Measurements from ENCODE around the gene DYRK4. TPM values are rescaled to one million over a fixed set of nuclear protein-coding genes. Genes with fewer than 3 reads are reported as not detected.

The DYRK4 gene
- total and polyA plus RNA-seq, 2 of the 13 experiments (the other 11 are each of a cell fraction or from before 2014, with no cell fraction given), result 29.4 to 40.2 TPM

- TF ChIP-seq ZBTB40 (IDR thresholded peaks at IDR 0.05) (no peak), ZBTB40 (CRISPR knock-in tag; IDR thresholded peaks at IDR 0.05) (no peak), MED8 (CRISPR knock-in tag; IDR thresholded peaks at IDR 0.05; ENCODE audit: insufficient replicate concordance) (no peak), ZNF83 (CRISPR knock-in tag; IDR thresholded peaks at IDR 0.05; ENCODE audit: borderline replicate concordance) (no peak), ZNF207 (IDR thresholded peaks at IDR 0.05; ENCODE audit: borderline replicate concordance) (no peak), ZNF569 (CRISPR knock-in tag; IDR thresholded peaks at IDR 0.05; ENCODE audit: borderline replicate concordance) (no peak), ZNF672 (CRISPR knock-in tag; IDR thresholded peaks at IDR 0.05) (no peak), ZNF24 (IDR thresholded peaks at IDR 0.05) (no peak), ZNF567 (CRISPR knock-in tag; IDR thresholded peaks at IDR 0.05; ENCODE audit: borderline replicate concordance) (no peak), GATAD2A (CRISPR knock-in tag; IDR thresholded peaks at IDR 0.05) (no peak), ZNF788 (CRISPR knock-in tag; IDR thresholded peaks at IDR 0.05; ENCODE audit: borderline replicate concordance) (no peak; the same call in 1 of the 2 replicates), PLRG1 (conservative IDR thresholded peaks at IDR 0.05) (no peak), TRIM24 (CRISPR knock-in tag; IDR thresholded peaks at IDR 0.05) (no peak), ZNF776 (CRISPR knock-in tag; IDR thresholded peaks at IDR 0.05) (no peak), ATF5 (CRISPR knock-in tag; IDR thresholded peaks at IDR 0.05; ENCODE audit: low read depth) (no peak)
- TF ChIP-seq, protein P1, sequence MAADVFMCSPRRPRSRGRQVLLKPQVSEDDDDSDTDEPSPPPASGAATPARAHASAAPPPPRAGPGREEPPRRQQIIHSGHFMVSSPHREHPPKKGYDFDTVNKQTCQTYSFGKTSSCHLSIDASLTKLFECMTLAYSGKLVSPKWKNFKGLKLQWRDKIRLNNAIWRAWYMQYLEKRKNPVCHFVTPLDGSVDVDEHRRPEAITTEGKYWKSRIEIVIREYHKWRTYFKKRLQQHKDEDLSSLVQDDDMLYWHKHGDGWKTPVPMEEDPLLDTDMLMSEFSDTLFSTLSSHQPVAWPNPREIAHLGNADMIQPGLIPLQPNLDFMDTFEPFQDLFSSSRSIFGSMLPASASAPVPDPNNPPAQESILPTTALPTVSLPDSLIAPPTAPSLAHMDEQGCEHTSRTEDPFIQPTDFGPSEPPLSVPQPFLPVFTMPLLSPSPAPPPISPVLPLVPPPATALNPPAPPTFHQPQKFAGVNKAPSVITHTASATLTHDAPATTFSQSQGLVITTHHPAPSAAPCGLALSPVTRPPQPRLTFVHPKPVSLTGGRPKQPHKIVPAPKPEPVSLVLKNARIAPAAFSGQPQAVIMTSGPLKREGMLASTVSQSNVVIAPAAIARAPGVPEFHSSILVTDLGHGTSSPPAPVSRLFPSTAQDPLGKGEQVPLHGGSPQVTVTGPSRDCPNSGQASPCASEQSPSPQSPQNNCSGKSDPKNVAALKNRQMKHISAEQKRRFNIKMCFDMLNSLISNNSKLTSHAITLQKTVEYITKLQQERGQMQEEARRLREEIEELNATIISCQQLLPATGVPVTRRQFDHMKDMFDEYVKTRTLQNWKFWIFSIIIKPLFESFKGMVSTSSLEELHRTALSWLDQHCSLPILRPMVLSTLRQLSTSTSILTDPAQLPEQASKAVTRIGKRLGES (CRISPR knock-in tag; IDR thresholded peaks at IDR 0.05; ENCODE audit: borderline replicate concordance), result no peak
- TF ChIP-seq, protein P2, sequence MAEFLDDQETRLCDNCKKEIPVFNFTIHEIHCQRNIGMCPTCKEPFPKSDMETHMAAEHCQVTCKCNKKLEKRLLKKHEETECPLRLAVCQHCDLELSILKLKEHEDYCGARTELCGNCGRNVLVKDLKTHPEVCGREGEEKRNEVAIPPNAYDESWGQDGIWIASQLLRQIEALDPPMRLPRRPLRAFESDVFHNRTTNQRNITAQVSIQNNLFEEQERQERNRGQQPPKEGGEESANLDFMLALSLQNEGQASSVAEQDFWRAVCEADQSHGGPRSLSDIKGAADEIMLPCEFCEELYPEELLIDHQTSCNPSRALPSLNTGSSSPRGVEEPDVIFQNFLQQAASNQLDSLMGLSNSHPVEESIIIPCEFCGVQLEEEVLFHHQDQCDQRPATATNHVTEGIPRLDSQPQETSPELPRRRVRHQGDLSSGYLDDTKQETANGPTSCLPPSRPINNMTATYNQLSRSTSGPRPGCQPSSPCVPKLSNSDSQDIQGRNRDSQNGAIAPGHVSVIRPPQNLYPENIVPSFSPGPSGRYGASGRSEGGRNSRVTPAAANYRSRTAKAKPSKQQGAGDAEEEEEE (CRISPR knock-in tag; IDR thresholded peaks at IDR 0.05; ENCODE audit: borderline replicate concordance), result no peak
Measured at GRCh38 chr12:4604684-4605193, 42.7 kb downstream of the DYRK4 start (continued).
